Peyer's patch (tissue), 4 donors: ENCODE measurements around the gene CSNK2A2.

Source experiments
- CTCF ChIP-seq, 6 experiments: fragments of 450-650 bp in 4 of 6; fragments of 200-600 bp in 2 of 6; sonication (generic) in 1 of 6; IDR thresholded peaks; one replicate each; pipeline ENCODE4 v1.5.1; 2017 to 2019; ENCODE audit warnings: antibody characterized with exemption in 6 of 6, mild to moderate bottlenecking in 3 of 6, moderate library complexity in 1 of 6
- POLR2A ChIP-seq, 2 donors: fragments of 450-650 bp; IDR thresholded peaks; one replicate each; pipeline ENCODE4 v1.5.1; 2017; ENCODE audit warnings: antibody characterized with exemption in 2 of 2, mild to moderate bottlenecking in 2 of 2, moderate library complexity in 2 of 2

- TF ChIP-seq CTCF (IDR thresholded peaks at IDR 0.05) = no peak
- TF ChIP-seq POLR2A (IDR thresholded peaks at IDR 0.05) = no peak
Observed at GRCh38 chr16:58137581-58137980, 60.3 kb downstream of the CSNK2A2 start.
